Measurements from ENCODE around the gene REEP5. TPM values are rescaled to one million over a fixed set of nuclear protein-coding genes. Genes with fewer than 3 reads are reported as not detected.
A peak's percentile ranks its signal among the peaks of the same experiment; 100 is the strongest.

The REEP5 gene
- total RNA-seq, 1 experiment from 2014 or later = 65.2 TPM

DNA sequence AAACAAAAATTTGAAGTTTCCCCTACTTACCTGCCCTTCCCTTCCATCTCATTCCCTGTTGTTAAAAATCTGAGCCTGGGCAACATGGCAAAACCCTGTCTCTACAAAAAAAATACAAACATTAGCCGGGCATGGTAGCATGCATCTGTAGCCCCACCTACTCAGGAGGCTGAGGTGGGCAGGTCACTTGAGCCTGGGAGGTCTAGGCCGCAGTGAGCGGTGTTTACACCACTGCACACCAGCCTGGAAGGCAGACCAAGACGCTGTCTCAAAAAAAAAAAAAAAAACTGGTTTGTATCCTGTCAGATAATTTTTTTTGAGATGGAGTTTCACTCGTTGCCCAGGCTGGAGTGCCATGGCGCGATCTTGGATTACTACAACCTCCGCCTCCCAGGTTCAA is 16.3 kb upstream of the REEP5 start:
- CTCF ChIA-PET = interaction anchor here (0.6 to 0.7 kb wide), 2 partner anchors 68 to 688 kb away, joined by 3 read pairs; no protein-coding TSS in a partner anchor
- no peaks in the 10 kb centered on the region for H3K9me3 Mint-ChIP-seq (ENCODE audit: unreplicated experiment)
- POLR2A ChIA-PET = no interaction called here
- no peak for DNase-seq (ENCODE audit: unreplicated experiment)
- no peak overlapping the region for H3K4me3 Mint-ChIP-seq (ENCODE audit: unreplicated experiment)
- no peak overlapping the region for H3K27ac Mint-ChIP-seq (ENCODE audit: low read depth, unreplicated experiment)
- no peaks in the 10 kb centered on the region for H3K27me3 Mint-ChIP-seq (ENCODE audit: insufficient read depth, unreplicated experiment)
- BruUV-seq (replicated peaks) = no TSS peak
- TF ChIP-seq, protein P1, sequence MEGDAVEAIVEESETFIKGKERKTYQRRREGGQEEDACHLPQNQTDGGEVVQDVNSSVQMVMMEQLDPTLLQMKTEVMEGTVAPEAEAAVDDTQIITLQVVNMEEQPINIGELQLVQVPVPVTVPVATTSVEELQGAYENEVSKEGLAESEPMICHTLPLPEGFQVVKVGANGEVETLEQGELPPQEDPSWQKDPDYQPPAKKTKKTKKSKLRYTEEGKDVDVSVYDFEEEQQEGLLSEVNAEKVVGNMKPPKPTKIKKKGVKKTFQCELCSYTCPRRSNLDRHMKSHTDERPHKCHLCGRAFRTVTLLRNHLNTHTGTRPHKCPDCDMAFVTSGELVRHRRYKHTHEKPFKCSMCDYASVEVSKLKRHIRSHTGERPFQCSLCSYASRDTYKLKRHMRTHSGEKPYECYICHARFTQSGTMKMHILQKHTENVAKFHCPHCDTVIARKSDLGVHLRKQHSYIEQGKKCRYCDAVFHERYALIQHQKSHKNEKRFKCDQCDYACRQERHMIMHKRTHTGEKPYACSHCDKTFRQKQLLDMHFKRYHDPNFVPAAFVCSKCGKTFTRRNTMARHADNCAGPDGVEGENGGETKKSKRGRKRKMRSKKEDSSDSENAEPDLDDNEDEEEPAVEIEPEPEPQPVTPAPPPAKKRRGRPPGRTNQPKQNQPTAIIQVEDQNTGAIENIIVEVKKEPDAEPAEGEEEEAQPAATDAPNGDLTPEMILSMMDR (IDR thresholded peaks at IDR 0.05; ENCODE audit: unreplicated experiment) = no peak
- no peaks in the 10 kb centered on the region for H3K36me3 Mint-ChIP-seq (ENCODE audit: insufficient read depth, unreplicated experiment)
- H3K4me1 Mint-ChIP-seq (ENCODE audit: insufficient read depth, unreplicated experiment) = no peaks in the 10 kb centered on the region
- intact Hi-C loops (cut with micrococcal nuclease) = no loop called here

DNA sequence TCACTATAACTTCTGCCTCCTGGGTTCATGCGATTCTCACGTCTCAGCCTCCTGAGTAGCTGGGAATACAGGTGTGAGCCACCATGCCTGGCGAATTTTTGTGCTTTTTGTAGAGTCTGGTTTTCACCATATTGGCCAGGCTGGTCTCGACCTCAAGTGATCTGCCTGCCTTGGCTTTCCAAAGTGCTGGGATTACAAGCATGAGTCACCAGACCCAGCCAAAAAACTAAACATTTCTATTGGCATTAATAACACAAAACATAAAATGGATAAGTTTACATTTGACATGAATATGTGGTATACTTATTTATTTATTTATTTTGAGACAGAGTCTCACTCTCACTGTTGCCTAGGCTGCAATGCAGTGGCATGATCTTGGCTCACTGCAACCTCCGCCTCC is 13.6 kb upstream of the REEP5 start:
- H3K4me1 Mint-ChIP-seq (ENCODE audit: insufficient read depth, unreplicated experiment) = no peaks in the 10 kb centered on the region
- DNase-seq (ENCODE audit: unreplicated experiment) = no peak
- CTCF ChIA-PET = interaction anchor here (0.7 kb wide), 1 partner anchor 515 kb away, joined by 4 read pairs; no protein-coding TSS in a partner anchor
- no peaks in the 10 kb centered on the region for H3K27me3 Mint-ChIP-seq (ENCODE audit: insufficient read depth, unreplicated experiment)
- no TSS peak for BruUV-seq (replicated peaks)
- H3K27ac Mint-ChIP-seq (ENCODE audit: low read depth, unreplicated experiment) = no peak overlapping the region
- no peaks in the 10 kb centered on the region for H3K36me3 Mint-ChIP-seq (ENCODE audit: insufficient read depth, unreplicated experiment)
- H3K9me3 Mint-ChIP-seq (ENCODE audit: unreplicated experiment) = no peaks in the 10 kb centered on the region
- POLR2A ChIA-PET = no interaction called here
- intact Hi-C loops (cut with micrococcal nuclease) = no loop called here
- TF ChIP-seq, protein P1 (IDR thresholded peaks at IDR 0.05; ENCODE audit: unreplicated experiment) = no peak
- no peak overlapping the region for H3K4me3 Mint-ChIP-seq (ENCODE audit: unreplicated experiment)

DNA sequence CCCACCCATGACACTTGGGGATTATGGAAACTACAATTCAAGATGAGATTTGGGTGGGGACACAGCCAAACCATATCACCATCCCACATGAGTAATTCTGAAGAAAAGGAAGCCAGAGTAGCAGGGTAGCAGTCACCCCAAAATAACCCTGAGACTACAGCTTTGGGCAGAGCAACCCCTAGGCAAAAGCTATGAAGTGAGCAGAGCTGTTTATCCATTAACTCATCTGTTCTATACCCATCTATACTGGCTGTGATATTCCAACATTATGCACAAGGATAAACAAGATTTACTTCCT is 12.3 kb upstream of the REEP5 start:
- ChIA-PET CTCF (interaction anchor here (0.6 kb wide), 1 partner anchor 28 kb away, joined by 3 read pairs; no protein-coding TSS in a partner anchor), POLR2A (no interaction called here)
- H3K4me1 Mint-ChIP-seq (ENCODE audit: insufficient read depth, unreplicated experiment) = no peaks in the 10 kb centered on the region
- no peaks in the 10 kb centered on the region for H3K36me3 Mint-ChIP-seq (ENCODE audit: insufficient read depth, unreplicated experiment)
- no peak overlapping the region for H3K4me3 Mint-ChIP-seq (ENCODE audit: unreplicated experiment)
- no peaks in the 10 kb centered on the region for H3K9me3 Mint-ChIP-seq (ENCODE audit: unreplicated experiment)
- no TSS peak for BruUV-seq (replicated peaks)
- intact Hi-C loops (cut with micrococcal nuclease) = no loop called here
- H3K27ac Mint-ChIP-seq (ENCODE audit: low read depth, unreplicated experiment) = no peak overlapping the region
- no peaks in the 10 kb centered on the region for H3K27me3 Mint-ChIP-seq (ENCODE audit: insufficient read depth, unreplicated experiment)
- TF ChIP-seq, protein P1 (IDR thresholded peaks at IDR 0.05; ENCODE audit: unreplicated experiment) = no peak
- no peak for DNase-seq (ENCODE audit: unreplicated experiment)

DNA sequence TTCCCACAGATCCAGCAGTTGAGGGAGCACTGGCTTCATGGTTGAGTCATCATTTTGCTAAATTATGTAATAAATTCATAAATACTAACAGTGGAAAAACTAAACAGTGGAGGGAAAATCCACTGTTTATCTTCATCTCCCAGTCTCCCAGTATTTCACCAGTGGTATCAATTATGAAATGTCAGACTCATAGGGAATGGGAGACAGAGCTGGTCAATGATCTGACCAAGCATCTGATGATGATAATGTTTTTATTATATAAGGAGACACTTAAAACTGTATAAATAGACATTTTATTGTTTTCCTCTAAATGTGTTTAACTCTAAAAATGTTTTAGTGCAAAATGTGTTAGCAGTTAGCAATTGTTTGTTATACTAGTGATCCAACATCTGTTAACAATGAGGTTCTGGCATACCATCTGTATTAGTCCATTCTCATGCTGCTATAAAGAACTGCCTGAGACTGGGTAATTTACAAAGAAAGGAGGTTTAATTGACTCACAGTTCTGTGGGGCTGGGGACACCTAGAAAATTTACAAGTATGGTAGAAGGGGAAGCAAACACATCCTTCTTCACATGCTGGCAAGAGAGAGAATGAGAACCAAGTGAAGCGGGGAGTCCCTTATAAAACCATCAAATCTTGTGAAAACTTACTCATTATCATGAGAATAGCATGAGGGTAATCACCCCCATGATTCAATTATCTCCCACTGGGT is 11.8 kb upstream of the REEP5 start:
- peak; percentile 42 for DNase-seq (ENCODE audit: unreplicated experiment)
- ChIA-PET POLR2A (interaction anchor here (0.8 to 0.9 kb wide), 2 partner anchors 9 to 14 kb away, joined by 3 to 4 read pairs; no protein-coding TSS in a partner anchor), CTCF (interaction anchor here (0.6 kb wide), 1 partner anchor 10 kb away, joined by 4 read pairs; no protein-coding TSS in a partner anchor)
- Mint-ChIP-seq H3K4me3 (ENCODE audit: unreplicated experiment) (no peak overlapping the region), H3K9me3 (ENCODE audit: unreplicated experiment) (no peaks in the 10 kb centered on the region), H3K36me3 (ENCODE audit: insufficient read depth, unreplicated experiment) (no peaks in the 10 kb centered on the region), H3K27ac (ENCODE audit: low read depth, unreplicated experiment) (no peak overlapping the region), H3K4me1 (ENCODE audit: insufficient read depth, unreplicated experiment) (no peaks in the 10 kb centered on the region), H3K27me3 (ENCODE audit: insufficient read depth, unreplicated experiment) (no peaks in the 10 kb centered on the region)
- intact Hi-C loops (cut with micrococcal nuclease) = no loop called here
- no TSS peak for BruUV-seq (replicated peaks)
- TF ChIP-seq, protein P1 (IDR thresholded peaks at IDR 0.05; ENCODE audit: unreplicated experiment) = no peak
